GM12878 (cell line): ENCODE results near the gene S100A2. TPM values are rescaled to one million over a fixed set of nuclear protein-coding genes. Genes with fewer than 3 reads are reported as not detected.
A peak's percentile ranks its signal among the peaks of the same experiment; 100 is the strongest.

Source experiments
- CREM ChIP-seq: IDR thresholded peaks from 2 replicates; pipeline ENCODE4 v1.6.1; 2014; ENCODE audit warnings: antibody characterized with exemption, low read depth
- DPF2 ChIP-seq: fragments of 450-650 bp; IDR thresholded peaks from 2 replicates; pipeline ENCODE4 v1.6.1; 2017; ENCODE audit warnings: mild to moderate bottlenecking
- EP300 ChIP-seq, 2 experiments: fragments of 150-350 bp in 1 of 2; IDR thresholded peaks; 2 replicates each; pipeline ENCODE4 v1.6.1; 2011 to 2012; ENCODE audit warnings: low read depth in 2 of 2, low read length in 2 of 2, borderline replicate concordance in 1 of 2, improper control_type of control experiment in 1 of 2, inconsistent platforms in 1 of 2; ENCODE audit not compliant: control insufficient read depth in 1 of 2
- MEF2A ChIP-seq: IDR thresholded peaks from 2 replicates; pipeline ENCODE4 v1.6.1; 2011; ENCODE audit warnings: low read depth, mild to moderate bottlenecking, low read length, moderate library complexity; ENCODE audit not compliant: insufficient read depth
- NFIC ChIP-seq: IDR thresholded peaks from 2 replicates; pipeline ENCODE4 v1.6.1; 2012; ENCODE audit warnings: low read depth, mild to moderate bottlenecking, inconsistent platforms, low read length, moderate library complexity
- NFYB ChIP-seq: IDR thresholded peaks from 2 replicates; pipeline ENCODE4 v1.6.1; 2011; ENCODE audit warnings: low read depth, mild to moderate bottlenecking, low read length, improper control_type of control experiment, moderate library complexity; ENCODE audit not compliant: insufficient read depth
- ZSCAN29 ChIP-seq: fragments of 450-650 bp; IDR thresholded peaks from 2 replicates; pipeline ENCODE4 v1.6.1; 2017; ENCODE audit warnings: mild to moderate bottlenecking, moderate library complexity
- polyA plus RNA-seq, 11 experiments: library from polyadenylated mRNA; depleted of rRNA in 4 of 11; unstranded in 6 of 11; stranded (reverse) in 5 of 11; fragments of >200 nt; fragmentation: Nextera tagmentation in 4 of 11; fragmentation: Illumina TruSeq in 1 of 11; extraction: Ambion mirVana in 4 of 11; extraction: Trizol in 1 of 11; gene quantifications; 1 replicate in 1 of 11; 2 replicates in 10 of 11; pipeline versions ENCODE4 v1.2.1 to v1.2.3, GENCODE V29; 2011 to 2016; ENCODE audit warnings: inconsistent platforms in 2 of 11, missing spikeins in 2 of 11, low read depth in 1 of 11
- total RNA-seq, 4 experiments: library from RNA; depleted of rRNA in 3 of 4; stranded (reverse); fragments of >200 nt in 3 of 4; fragmentation: Illumina TruSeq in 1 of 4; extraction: Trizol in 1 of 4; gene quantifications; 2 replicates each; pipeline versions ENCODE4 v1.2.1 to v1.2.3, GENCODE V29; 2013 to 2021
- TF ChIP-seq, protein P1 (sequence below), 3 experiments: IDR thresholded peaks in 2 of 3; conservative IDR thresholded peaks in 1 of 3; 2 replicates each; pipeline ENCODE4 v1.5.1; 2011; ENCODE audit warnings: low read depth in 3 of 3, low read length in 3 of 3, mild to moderate bottlenecking in 3 of 3, control low read depth in 2 of 3, moderate library complexity in 2 of 3, inconsistent platforms in 1 of 3, mixed read lengths in 1 of 3; ENCODE audit not compliant: control insufficient read depth in 2 of 3, insufficient read depth in 1 of 3; ENCODE audit errors: extremely low read depth in 1 of 3
- TF ChIP-seq, protein P2 (sequence below): fragments of 450-650 bp; IDR thresholded peaks from 2 replicates; pipeline ENCODE4 v1.6.1; 2017; ENCODE audit warnings: mild to moderate bottlenecking, moderate library complexity
- TF ChIP-seq, protein P3 (sequence below): fragments of 450-650 bp; IDR thresholded peaks from 2 replicates; pipeline ENCODE4 v1.6.1; 2017; ENCODE audit warnings: low read depth, mild to moderate bottlenecking, moderate library complexity
- TF ChIP-seq, protein P4 (sequence below): fragments of 450-650 bp; IDR thresholded peaks from 2 replicates; pipeline ENCODE4 v1.6.1; 2017; ENCODE audit warnings: mild to moderate bottlenecking, low read depth, inconsistent platforms; ENCODE audit not compliant: poor library complexity, severe bottlenecking
- TF ChIP-seq, protein P5 (sequence below): fragments of 450-650 bp; IDR thresholded peaks from 2 replicates; pipeline ENCODE4 v1.6.1; 2016; ENCODE audit warnings: mild to moderate bottlenecking

S100A2 gene
- total and polyA plus RNA-seq, 10 of the 15 experiments (the other 5 are each of a cell fraction or from before 2014, with no cell fraction given): 0.11 to 1.5 (median 0.59) TPM; not detected in 2

DNA sequence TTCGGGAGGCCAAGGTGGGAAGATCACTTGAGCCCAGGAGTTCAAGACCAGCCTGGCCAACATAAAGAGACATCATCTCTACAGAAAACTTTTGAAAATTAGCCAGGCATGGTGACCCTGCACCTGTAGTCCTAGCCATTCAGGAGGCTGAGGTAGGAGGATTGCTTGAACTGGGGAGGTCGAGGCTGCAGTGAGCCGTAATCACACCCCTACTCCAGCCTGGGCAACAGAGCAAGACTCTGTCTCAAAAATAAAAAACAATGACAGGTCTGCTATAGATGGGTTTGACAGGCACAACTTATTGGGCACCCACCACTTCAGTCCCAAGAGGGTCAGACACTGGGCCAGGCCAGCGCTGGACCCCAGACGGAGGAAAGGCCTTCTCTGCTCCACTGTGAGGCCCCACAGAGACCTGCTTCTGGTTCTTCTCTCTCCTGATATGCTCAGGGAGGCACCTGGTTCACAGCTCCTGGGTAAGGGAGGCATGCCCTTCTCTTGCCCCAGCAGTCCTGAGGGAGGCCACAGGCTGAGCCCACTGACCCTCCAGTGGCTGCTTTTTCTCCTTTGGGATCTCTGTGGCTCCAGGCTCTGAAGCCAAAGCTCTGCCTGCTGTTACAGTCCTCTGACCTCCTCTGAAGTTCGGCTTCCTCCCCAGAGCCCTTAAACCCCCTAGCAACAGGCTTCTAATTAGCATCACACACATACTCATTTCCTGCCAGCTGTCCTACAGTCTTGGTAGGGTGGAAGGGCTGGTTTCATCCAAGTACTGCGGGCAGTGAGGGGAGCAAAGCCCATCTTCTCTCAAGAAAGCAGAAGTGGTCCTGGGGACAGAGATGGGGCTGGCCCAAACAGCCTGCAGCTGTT, 32.9 kb upstream of the S100A2 start (continued):
- TF ChIP-seq, protein P1, sequence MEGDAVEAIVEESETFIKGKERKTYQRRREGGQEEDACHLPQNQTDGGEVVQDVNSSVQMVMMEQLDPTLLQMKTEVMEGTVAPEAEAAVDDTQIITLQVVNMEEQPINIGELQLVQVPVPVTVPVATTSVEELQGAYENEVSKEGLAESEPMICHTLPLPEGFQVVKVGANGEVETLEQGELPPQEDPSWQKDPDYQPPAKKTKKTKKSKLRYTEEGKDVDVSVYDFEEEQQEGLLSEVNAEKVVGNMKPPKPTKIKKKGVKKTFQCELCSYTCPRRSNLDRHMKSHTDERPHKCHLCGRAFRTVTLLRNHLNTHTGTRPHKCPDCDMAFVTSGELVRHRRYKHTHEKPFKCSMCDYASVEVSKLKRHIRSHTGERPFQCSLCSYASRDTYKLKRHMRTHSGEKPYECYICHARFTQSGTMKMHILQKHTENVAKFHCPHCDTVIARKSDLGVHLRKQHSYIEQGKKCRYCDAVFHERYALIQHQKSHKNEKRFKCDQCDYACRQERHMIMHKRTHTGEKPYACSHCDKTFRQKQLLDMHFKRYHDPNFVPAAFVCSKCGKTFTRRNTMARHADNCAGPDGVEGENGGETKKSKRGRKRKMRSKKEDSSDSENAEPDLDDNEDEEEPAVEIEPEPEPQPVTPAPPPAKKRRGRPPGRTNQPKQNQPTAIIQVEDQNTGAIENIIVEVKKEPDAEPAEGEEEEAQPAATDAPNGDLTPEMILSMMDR (IDR thresholded peaks at IDR 0.05 in 2 of 3, conservative IDR thresholded peaks at IDR 0.05 in 1 of 3; ENCODE audit: control insufficient read depth in 2 of 3, extremely low read depth in 1 of 3, insufficient read depth in 1 of 3, low read depth in 3 of 3, low read length in 3 of 3): no peak
- TF ChIP-seq DPF2: peak; percentile 67
- peak; percentile 54; the same call in 1 of the 2 replicates for TF ChIP-seq NFIC
- TF ChIP-seq, protein P2, sequence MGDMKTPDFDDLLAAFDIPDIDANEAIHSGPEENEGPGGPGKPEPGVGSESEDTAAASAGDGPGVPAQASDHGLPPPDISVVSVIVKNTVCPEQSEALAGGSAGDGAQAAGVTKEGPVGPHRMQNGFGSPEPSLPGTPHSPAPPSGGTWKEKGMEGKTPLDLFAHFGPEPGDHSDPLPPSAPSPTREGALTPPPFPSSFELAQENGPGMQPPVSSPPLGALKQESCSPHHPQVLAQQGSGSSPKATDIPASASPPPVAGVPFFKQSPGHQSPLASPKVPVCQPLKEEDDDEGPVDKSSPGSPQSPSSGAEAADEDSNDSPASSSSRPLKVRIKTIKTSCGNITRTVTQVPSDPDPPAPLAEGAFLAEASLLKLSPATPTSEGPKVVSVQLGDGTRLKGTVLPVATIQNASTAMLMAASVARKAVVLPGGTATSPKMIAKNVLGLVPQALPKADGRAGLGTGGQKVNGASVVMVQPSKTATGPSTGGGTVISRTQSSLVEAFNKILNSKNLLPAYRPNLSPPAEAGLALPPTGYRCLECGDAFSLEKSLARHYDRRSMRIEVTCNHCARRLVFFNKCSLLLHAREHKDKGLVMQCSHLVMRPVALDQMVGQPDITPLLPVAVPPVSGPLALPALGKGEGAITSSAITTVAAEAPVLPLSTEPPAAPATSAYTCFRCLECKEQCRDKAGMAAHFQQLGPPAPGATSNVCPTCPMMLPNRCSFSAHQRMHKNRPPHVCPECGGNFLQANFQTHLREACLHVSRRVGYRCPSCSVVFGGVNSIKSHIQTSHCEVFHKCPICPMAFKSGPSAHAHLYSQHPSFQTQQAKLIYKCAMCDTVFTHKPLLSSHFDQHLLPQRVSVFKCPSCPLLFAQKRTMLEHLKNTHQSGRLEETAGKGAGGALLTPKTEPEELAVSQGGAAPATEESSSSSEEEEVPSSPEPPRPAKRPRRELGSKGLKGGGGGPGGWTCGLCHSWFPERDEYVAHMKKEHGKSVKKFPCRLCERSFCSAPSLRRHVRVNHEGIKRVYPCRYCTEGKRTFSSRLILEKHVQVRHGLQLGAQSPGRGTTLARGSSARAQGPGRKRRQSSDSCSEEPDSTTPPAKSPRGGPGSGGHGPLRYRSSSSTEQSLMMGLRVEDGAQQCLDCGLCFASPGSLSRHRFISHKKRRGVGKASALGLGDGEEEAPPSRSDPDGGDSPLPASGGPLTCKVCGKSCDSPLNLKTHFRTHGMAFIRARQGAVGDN: 0 out of 2 replicates have a peak, but pooled peaks have one; percentile 19
- TF ChIP-seq EP300 (IDR thresholded peaks at IDR 0.05; ENCODE audit: borderline replicate concordance in 1 of 2, control insufficient read depth in 1 of 2, low read depth in 2 of 2, low read length in 2 of 2): peak; percentile 56 to 64; a peak in 3 of 4 replicates
- TF ChIP-seq MEF2A: peak; percentile 58; the same call in 1 of the 2 replicates
- TF ChIP-seq, protein P3, sequence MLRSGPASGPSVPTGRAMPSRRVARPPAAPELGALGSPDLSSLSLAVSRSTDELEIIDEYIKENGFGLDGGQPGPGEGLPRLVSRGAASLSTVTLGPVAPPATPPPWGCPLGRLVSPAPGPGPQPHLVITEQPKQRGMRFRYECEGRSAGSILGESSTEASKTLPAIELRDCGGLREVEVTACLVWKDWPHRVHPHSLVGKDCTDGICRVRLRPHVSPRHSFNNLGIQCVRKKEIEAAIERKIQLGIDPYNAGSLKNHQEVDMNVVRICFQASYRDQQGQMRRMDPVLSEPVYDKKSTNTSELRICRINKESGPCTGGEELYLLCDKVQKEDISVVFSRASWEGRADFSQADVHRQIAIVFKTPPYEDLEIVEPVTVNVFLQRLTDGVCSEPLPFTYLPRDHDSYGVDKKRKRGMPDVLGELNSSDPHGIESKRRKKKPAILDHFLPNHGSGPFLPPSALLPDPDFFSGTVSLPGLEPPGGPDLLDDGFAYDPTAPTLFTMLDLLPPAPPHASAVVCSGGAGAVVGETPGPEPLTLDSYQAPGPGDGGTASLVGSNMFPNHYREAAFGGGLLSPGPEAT: peak; percentile 48; the same call in 1 of the 2 replicates
- TF ChIP-seq ZSCAN29: no peak
- peak; percentile 60 for TF ChIP-seq CREM
- TF ChIP-seq NFYB: 0 out of 2 replicates have a peak, but pooled peaks have one; percentile 27
- TF ChIP-seq, protein P4, sequence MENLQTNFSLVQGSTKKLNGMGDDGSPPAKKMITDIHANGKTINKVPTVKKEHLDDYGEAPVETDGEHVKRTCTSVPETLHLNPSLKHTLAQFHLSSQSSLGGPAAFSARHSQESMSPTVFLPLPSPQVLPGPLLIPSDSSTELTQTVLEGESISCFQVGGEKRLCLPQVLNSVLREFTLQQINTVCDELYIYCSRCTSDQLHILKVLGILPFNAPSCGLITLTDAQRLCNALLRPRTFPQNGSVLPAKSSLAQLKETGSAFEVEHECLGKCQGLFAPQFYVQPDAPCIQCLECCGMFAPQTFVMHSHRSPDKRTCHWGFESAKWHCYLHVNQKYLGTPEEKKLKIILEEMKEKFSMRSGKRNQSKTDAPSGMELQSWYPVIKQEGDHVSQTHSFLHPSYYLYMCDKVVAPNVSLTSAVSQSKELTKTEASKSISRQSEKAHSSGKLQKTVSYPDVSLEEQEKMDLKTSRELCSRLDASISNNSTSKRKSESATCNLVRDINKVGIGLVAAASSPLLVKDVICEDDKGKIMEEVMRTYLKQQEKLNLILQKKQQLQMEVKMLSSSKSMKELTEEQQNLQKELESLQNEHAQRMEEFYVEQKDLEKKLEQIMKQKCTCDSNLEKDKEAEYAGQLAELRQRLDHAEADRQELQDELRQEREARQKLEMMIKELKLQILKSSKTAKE: no peak
- TF ChIP-seq, protein P5, sequence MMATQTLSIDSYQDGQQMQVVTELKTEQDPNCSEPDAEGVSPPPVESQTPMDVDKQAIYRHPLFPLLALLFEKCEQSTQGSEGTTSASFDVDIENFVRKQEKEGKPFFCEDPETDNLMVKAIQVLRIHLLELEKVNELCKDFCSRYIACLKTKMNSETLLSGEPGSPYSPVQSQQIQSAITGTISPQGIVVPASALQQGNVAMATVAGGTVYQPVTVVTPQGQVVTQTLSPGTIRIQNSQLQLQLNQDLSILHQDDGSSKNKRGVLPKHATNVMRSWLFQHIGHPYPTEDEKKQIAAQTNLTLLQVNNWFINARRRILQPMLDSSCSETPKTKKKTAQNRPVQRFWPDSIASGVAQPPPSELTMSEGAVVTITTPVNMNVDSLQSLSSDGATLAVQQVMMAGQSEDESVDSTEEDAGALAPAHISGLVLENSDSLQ: no peak
